GM18858 (cell line): ENCODE measurements around the gene ANKRD53.

Source experiments
- ATAC-seq: cut with Tn5 transposase; IDR thresholded peaks from one replicate; pipeline ENCODE4 v1.9.1; 2021; ENCODE audit not compliant: unreplicated experiment

ANKRD53 gene

GRCh38 chr2:70943205-70943871 lies 35.1 kb upstream of the ANKRD53 start:
- ATAC-seq, result no peak

DNA sequence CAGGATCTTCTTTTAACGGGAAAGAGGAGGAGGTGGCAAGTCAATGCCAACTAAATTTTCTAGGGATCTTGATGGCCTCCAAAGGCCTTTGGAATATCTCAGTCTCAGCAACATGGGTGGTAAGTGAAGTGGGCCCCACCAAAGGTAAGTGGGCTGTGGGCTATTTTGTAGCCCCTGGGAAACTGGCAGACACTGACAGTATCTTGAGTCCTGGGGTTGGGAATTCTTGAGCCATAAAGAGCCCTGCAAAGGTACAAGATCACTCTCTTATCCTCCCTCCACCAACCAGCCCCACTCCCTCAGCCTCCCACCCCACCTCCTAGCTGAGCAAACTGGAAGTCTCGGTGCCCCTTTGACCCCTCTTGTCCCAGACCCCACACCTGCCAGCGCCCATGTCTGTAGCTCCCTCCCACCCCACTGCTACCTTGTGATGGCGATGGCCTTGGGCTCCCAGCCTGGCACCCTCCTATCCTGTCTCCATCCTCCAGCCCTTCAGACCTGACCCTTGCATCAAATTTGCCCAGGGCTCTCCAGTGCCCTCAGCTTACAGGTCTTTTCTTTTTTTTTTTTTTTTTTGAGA lies 34.2 kb upstream of the ANKRD53 start:
- ATAC-seq, result no peak

GRCh38 chr2:70946832-70947442 lies 31.5 kb upstream of the ANKRD53 start:
- ATAC-seq, result no peak

- no peak for ATAC-seq
Measured at GRCh38 chr2:70947556-70948184, 30.8 kb upstream of the ANKRD53 start.

DNA sequence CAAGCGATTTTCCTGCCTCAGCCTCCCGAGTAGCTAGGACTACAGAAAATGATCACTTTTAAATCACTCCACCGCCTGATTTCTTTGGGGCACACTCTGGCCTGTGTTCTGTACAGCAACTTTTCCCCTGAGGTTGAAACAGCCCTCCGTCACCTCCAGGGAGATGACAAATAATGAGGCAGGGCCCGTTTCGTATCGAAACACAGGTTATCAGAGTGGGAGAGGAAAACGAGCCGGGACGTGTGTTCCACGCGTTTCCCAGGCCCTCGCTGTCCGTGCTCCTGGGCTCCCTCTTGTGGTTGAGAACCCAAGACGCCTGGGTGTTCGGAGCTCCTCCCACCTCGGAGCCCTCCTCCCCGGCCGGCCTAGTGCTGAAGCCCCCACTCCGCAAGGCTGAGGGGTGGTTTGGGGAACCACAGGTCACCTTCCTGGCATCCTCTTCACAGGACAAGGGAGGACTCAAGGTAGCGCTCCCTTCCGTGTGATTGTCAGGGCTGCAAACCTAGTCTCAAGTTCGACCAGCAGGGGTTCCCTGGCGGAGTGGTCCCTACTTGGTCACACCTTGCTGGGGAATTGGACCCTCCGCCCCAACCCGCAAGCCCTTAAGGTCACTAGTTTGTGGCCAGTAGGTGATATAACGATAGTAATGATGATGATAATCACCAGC lies 30.0 kb upstream of the ANKRD53 start:
- no peak for ATAC-seq

- ATAC-seq, result no peak
Measured at GRCh38 chr2:70949086-70949485, 29.3 kb upstream of the ANKRD53 start.

DNA sequence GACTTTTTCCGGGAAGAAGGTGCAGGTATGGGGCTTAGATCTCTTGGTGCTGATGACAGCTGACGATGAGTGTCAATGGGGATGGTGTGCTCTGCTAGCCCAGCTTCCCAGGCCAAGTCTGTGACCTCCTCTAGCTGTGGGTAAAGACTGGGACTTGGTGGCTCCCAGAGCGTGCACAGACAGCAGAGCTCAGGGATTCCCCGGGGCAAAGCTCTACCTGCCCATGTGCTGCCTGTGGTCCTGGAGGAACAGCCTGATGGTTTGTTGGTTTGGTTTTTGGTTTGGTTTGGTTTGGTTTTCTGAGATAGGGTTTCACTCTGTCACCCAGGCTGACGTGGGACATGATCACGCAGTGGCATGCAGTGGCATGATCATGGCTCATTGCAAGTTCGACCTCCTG lies 23.5 kb upstream of the ANKRD53 start:
- ATAC-seq, result no peak

DNA sequence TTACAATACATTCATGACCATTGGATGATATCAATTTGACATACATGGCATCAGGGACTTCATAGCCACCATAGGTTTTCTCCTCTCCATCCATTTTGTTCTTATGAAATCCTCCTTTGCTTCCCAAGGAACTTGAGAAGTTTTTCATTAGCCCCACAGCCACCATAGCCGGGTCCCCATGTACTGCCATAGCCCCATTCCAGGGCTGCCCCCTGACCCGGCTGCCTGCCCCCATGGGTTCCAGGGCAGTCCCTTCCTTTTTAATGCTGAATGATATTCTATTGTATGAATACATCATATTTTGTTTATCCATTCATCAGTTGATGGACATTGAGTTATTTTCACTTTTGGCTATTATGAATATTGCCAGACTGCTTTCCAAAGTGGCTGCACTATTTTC lies 22.3 kb upstream of the ANKRD53 start:
- ATAC-seq, result no peak

GRCh38 chr2:70957798-70958197 lies 20.6 kb upstream of the ANKRD53 start:
- no peak for ATAC-seq

GRCh38 chr2:70958759-70959158 lies 19.7 kb upstream of the ANKRD53 start:
- ATAC-seq, result no peak

DNA sequence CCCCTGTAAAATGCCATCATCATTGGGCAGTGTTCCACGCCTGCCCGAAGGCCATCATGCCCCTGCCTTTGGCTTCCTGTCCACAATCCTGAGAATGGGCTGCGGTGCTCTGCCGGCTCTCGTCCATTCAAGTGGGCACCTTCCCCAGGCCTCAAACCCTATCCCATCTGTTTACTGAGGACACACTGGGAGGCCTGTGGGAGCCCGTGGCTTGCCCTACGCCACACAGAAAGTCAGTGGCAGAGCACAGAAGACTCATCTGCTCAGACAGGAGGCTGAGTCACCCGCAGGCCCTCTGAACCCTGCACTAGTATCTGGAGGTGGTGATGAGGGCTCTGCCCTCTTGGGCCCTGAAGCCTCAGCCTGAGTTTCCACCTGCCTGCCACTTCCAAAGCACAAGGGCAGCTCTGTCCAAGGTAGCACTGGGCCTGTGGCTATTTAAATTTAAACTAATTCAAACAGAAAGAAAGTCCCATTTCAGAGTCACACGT lies 19.1 kb upstream of the ANKRD53 start:
- no peak for ATAC-seq

GRCh38 chr2:70959851-70960832 lies 18.3 kb upstream of the ANKRD53 start:
- ATAC-seq, result no peak

GRCh38 chr2:70960833-70961647 lies 17.4 kb upstream of the ANKRD53 start:
- ATAC-seq, result no peak

GRCh38 chr2:70961648-70961994 lies 16.8 kb upstream of the ANKRD53 start:
- no peak for ATAC-seq

- no peak for ATAC-seq
Measured at GRCh38 chr2:70962211-70962884, 16.1 kb upstream of the ANKRD53 start.

DNA sequence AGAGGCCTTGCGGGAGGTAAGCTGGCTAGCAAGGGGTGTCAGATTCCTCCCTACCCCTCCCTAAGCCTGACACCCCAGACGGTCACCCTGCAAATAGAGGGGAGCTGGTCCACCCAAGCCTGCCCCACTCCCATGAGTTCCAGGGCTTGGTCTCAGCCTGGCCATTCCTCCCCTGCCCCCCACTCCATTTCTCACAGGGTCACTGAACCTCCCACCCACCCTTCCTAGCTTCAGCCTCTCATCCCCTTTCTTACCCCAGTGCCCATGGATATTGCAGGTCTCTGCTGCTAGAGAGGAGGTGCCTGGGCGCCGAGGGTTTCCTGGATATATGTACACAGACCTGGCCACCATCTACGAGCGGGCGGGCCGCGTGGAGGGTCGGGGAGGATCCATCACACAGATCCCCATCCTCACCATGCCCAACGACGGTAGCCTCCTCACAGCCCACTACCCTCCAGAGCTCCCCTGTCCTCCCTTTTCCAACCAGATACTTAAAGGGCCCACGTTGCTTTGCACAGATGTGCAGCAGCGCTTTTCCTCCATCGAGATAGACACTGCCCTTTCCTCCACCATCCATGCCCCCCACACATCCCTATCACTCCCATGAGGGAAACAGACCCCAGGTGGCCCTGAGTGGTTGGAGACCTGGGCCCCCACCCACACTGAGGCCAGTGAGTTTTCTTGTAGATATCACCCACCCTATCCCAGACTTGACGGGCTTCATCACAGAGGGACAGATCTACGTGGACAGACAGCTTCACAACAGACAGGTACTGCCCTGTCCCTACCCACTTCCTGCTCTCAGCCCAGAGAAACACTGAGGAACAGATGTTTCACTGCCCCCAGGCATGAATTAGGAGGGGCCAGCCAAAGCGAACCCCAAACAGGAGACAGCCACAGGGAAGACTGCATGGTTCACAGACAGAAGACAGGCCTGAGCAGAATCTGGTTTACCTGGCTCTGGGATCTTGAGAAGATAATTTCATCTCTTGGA lies 15.2 kb upstream of the ANKRD53 start:
- no peak for ATAC-seq

DNA sequence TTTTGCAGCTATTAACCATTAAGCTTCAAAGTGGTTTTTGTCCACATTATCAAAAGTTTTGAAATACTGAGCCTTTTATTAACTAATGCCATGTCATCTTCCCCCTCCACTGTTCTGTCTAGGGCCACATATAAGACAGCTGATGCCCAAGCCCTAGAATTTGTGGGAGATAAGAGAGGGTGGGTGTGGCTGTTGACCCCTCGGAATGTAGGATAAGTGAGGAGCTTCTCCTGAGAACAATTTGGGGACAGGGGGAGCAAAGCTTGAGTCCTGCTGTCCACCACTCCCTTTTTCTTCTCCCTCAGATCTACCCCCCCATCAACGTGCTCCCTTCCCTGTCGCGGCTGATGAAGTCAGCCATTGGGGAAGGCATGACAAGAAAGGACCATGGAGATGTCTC lies 14.3 kb upstream of the ANKRD53 start:
- ATAC-seq, result no peak
